GM19239 (cell line): ENCODE measurements around the gene PRR3.

ENCODE experiments used
- DNase-seq: peaks from one replicate; pipeline ENCODE4 v3.0.0; 2011; ENCODE audit warnings: low spot score; ENCODE audit not compliant: insufficient read length
- FAIRE-seq: peaks from 2 replicates; lab custom pipeline; 2011; peaks lifted over from hg19 to GRCh38; lab: Jason Lieb, UNC

The PRR3 gene

GRCh38 chr6:30533460-30534294 lies 23.4 kb upstream of the PRR3 start:
- FAIRE-seq (no peak), DNase-seq (no peak)

GRCh38 chr6:30537931-30538330 lies 19.2 kb upstream of the PRR3 start:
- DNase-seq (no peak), FAIRE-seq (no peak)

- FAIRE-seq (peak; percentile 97), DNase-seq (peak; percentile 52)
These were observed 15.3 kb upstream of the PRR3 start for GRCh38 chr6:30541515-30542403.

- DNase-seq = no peak
- FAIRE-seq = no peak
These were observed 14.7 kb upstream of the PRR3 start for GRCh38 chr6:30542404-30542725.

GRCh38 chr6:30542915-30543314 lies 14.2 kb upstream of the PRR3 start:
- DNase-seq (no peak), FAIRE-seq (no peak)

- no peak for DNase-seq
These were observed 13.3 kb upstream of the PRR3 start for GRCh38 chr6:30543821-30544220.

GRCh38 chr6:30544666-30545272 lies 12.3 kb upstream of the PRR3 start:
- FAIRE-seq (peak; percentile 80), DNase-seq (no peak)

More at GRCh38 chr6:30543821-30544220, 13.3 kb upstream of the PRR3 start:
- FAIRE-seq = no peak

- FAIRE-seq (no peak), DNase-seq (no peak)
These were observed 9.6 kb upstream of the PRR3 start for GRCh38 chr6:30547454-30547853.

GRCh38 chr6:30548375-30548774 lies 8.7 kb upstream of the PRR3 start:
- no peak for DNase-seq
- no peak for FAIRE-seq

GRCh38 chr6:30554404-30554803 lies 2.7 kb upstream of the PRR3 start:
- FAIRE-seq = no peak
- no peak for DNase-seq

- FAIRE-seq = no peak
- no peak for DNase-seq
These were observed 1.9 kb upstream of the PRR3 start for GRCh38 chr6:30554962-30555815.

GRCh38 chr6:30555816-30556065 lies 1.4 kb upstream of the PRR3 start:
- DNase-seq (no peak), FAIRE-seq (no peak)

GRCh38 chr6:30556066-30556905 lies 809 bp upstream of the PRR3 start, which contains the start of gene GNL1:
Gene GNL1 (minus strand): TSS chr6:30556489. CDS start chr6:30556203, 286 bp downstream.
- DNase-seq = peak; percentile 67
- peak; percentile 87 for FAIRE-seq

GRCh38 chr6:30557683-30557981 lies 537 bp downstream of the PRR3 start:
- DNase-seq (no peak), FAIRE-seq (peak; percentile 91)

- FAIRE-seq = no peak
- no peak for DNase-seq
These were observed 3.8 kb downstream of the PRR3 start for GRCh38 chr6:30560930-30561329.

GRCh38 chr6:30562470-30563425 lies 5.7 kb downstream of the PRR3 start:
- FAIRE-seq = no peak

GRCh38 chr6:30564114-30564513 lies 7.0 kb downstream of the PRR3 start:
- DNase-seq (no peak), FAIRE-seq (no peak)

More at GRCh38 chr6:30562470-30563425, 5.7 kb downstream of the PRR3 start:
- DNase-seq = no peak

- FAIRE-seq (no peak), DNase-seq (no peak)
These were observed 8.7 kb downstream of the PRR3 start for GRCh38 chr6:30565772-30566171.
